ENCODE data around the gene DUOXA2.
"Not testable (repeated sequence)": the region's sequence is repeated elsewhere in the genome, so short reads cannot be mapped to it uniquely, and the experiment has no call there.

The DUOXA2 gene

GRCh38 chr15:45097466-45097865 lies 16.7 kb upstream of the DUOXA2 start:
- FAIRE-seq, result no peak

GRCh38 chr15:45099549-45100165 lies 14.5 kb upstream of the DUOXA2 start:
- FAIRE-seq, result no peak

- no peak for FAIRE-seq
Measured at GRCh38 chr15:45100884-45101625, 13.1 kb upstream of the DUOXA2 start.

- FAIRE-seq, result no peak
Measured at GRCh38 chr15:45101749-45102148, 12.4 kb upstream of the DUOXA2 start.

- FAIRE-seq, result no peak
Measured at GRCh38 chr15:45102226-45102625, 11.9 kb upstream of the DUOXA2 start.

- not testable (repeated sequence) for FAIRE-seq
Measured at GRCh38 chr15:45104170-45104569, 10.0 kb upstream of the DUOXA2 start.

GRCh38 chr15:45105586-45105985 lies 8.5 kb upstream of the DUOXA2 start:
- FAIRE-seq, result no peak

- FAIRE-seq, result no peak
Measured at GRCh38 chr15:45106002-45106790, 7.9 kb upstream of the DUOXA2 start.

- no peak for FAIRE-seq
Measured at GRCh38 chr15:45107941-45108630, 6.0 kb upstream of the DUOXA2 start.

GRCh38 chr15:45110256-45110820 lies 3.8 kb upstream of the DUOXA2 start:
- no peak for FAIRE-seq

- FAIRE-seq, result no peak
Measured at GRCh38 chr15:45111390-45112142, 2.6 kb upstream of the DUOXA2 start.

GRCh38 chr15:45112143-45112590 lies 2.0 kb upstream of the DUOXA2 start:
- no peak for FAIRE-seq

GRCh38 chr15:45112591-45113379 lies 1.3 kb upstream of the DUOXA2 start:
- FAIRE-seq, result no peak

- FAIRE-seq, result no peak
Measured at GRCh38 chr15:45113380-45113990, 641 bp upstream of the DUOXA2 start.

GRCh38 chr15:45114751-45115085 lies 592 bp downstream of the DUOXA2 start:
- FAIRE-seq, result no peak

GRCh38 chr15:45115312-45115820 lies 1.2 kb downstream of the DUOXA2 start:
- FAIRE-seq, result no peak

- FAIRE-seq, result no peak
Measured at GRCh38 chr15:45116006-45116481, 1.9 kb downstream of the DUOXA2 start.

GRCh38 chr15:45116482-45117307 lies 2.6 kb downstream of the DUOXA2 start:
- no peak for FAIRE-seq

- no peak for FAIRE-seq
Measured at GRCh38 chr15:45117308-45118130, 3.4 kb downstream of the DUOXA2 start.

Measured in TTC549 (cell line).